Measurements from ENCODE around the gene ZG16. TPM values are rescaled to one million over a fixed set of nuclear protein-coding genes. Genes with fewer than 3 reads are reported as not detected.

ZG16 gene
- total and polyA plus RNA-seq, 9 of the 15 experiments (the other 6 are each of a cell fraction or from before 2014, with no cell fraction given): 0.04 TPM; not detected in 8

- no peak for TF ChIP-seq ZNF146 (CRISPR knock-in tag; IDR thresholded peaks at IDR 0.05; ENCODE audit: unreplicated experiment)
- no peak for TF ChIP-seq ZNF12 (CRISPR knock-in tag; IDR thresholded peaks at IDR 0.05)
- no peak for TF ChIP-seq ZKSCAN3 (CRISPR knock-in tag; IDR thresholded peaks at IDR 0.05)
- TF ChIP-seq E2F1 (CRISPR knock-in tag; IDR thresholded peaks at IDR 0.05): peak; percentile 92
- TF ChIP-seq NCOA2 (IDR thresholded peaks at IDR 0.05; ENCODE audit: partially characterized antibody in 2 of 2): no peak
- 0 out of 2 replicates have a peak, but pooled peaks have one; percentile 64 for TF ChIP-seq CLOCK (CRISPR knock-in tag; IDR thresholded peaks at IDR 0.05; ENCODE audit: borderline replicate concordance)
- TF ChIP-seq ARHGAP35 (IDR thresholded peaks at IDR 0.05; ENCODE audit: partially characterized antibody): no peak
- no peak for TF ChIP-seq FOXJ3 (CRISPR knock-in tag; IDR thresholded peaks at IDR 0.05)
- TF ChIP-seq ATF3 (IDR thresholded peaks at IDR 0.05): no peak
- 0 out of 2 replicates have a peak, but pooled peaks have one; percentile 34 for TF ChIP-seq ATF3 (CRISPR knock-in tag; conservative IDR thresholded peaks at IDR 0.05)
- no peak for TF ChIP-seq HINFP (tag; conservative IDR thresholded peaks at IDR 0.05; ENCODE audit: low read depth)
- no peak for TF ChIP-seq THAP7 (CRISPR knock-in tag; IDR thresholded peaks at IDR 0.05)
- TF ChIP-seq ELF4 (CRISPR knock-in tag; IDR thresholded peaks at IDR 0.05): peak; percentile 75; the same call in 1 of the 2 replicates
These were observed 38.0 kb downstream of the ZG16 start, which contains the start of gene PAGR1 (continued) for GRCh38 chr16:29815793-29816693.
